SK-N-MC (cell line): ENCODE measurements around the gene TPP1.

Source experiments
- EZH2 ChIP-seq: fragments of 200-600 bp; sonication (generic); IDR thresholded peaks from one replicate; pipeline ENCODE4 v1.6.1; 2017; ENCODE audit warnings: antibody characterized with exemption
- FOXP2 ChIP-seq: optimal IDR thresholded peaks from 2 replicates; pipeline ENCODE3; 2011; ENCODE audit warnings: mild to moderate bottlenecking, moderate library complexity; ENCODE audit not compliant: insufficient read depth; ENCODE audit errors: extremely low read length, control extremely low read depth
- POLR2AphosphoS5 ChIP-seq: IDR thresholded peaks from 2 replicates; pipeline ENCODE4 v1.6.1; 2012; ENCODE audit warnings: mild to moderate bottlenecking, low read depth, low read length, borderline replicate concordance

DNA sequence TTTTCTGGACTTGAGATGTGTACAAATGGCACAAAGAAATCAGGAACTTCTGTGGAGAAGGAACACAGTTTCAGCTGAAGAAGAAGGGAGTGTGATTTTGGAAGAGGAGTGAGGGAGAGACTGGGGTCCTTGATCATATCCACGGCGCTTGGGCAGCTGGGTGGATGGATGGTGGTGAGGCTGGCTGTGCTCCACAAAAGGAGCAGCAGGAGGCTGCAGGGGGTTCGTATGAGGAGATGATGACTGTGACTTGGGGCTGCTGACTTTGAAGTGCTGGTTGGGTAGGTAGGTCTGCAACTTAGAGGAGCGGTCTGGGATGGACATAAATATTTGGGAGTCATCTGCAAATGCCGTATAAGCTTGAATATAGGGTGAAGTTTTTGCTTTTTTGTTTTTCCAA, 37.7 kb upstream of the TPP1 start:
- TF ChIP-seq EZH2 (no peak), POLR2AphosphoS5 (no peak), FOXP2 (no peak)
